WTC11 (cell line): ENCODE measurements around the gene CHD9. TPM values are rescaled to one million over a fixed set of nuclear protein-coding genes. Genes with fewer than 3 reads are reported as not detected.
A peak's percentile ranks its signal among the peaks of the same experiment; 100 is the strongest.

Experiments used
- E2F1 ChIP-seq: sonication (generic); formaldehyde crosslinking; IDR thresholded peaks from 2 replicates; pipeline ENCODE4 v1.8.0; 2022; ENCODE audit warnings: mild to moderate bottlenecking, missing genetic modification reagents
- ELF4 ChIP-seq: sonication (generic); formaldehyde crosslinking; IDR thresholded peaks from 2 replicates; pipeline ENCODE4 v1.8.1; 2022; ENCODE audit warnings: low read depth, mild to moderate bottlenecking, moderate library complexity, missing genetic modification reagents
- ETV6 ChIP-seq: sonication (generic); formaldehyde crosslinking; IDR thresholded peaks from 2 replicates; pipeline ENCODE4 v1.8.1; 2022; ENCODE audit warnings: mild to moderate bottlenecking, missing genetic modification reagents
- FOXJ3 ChIP-seq: sonication (generic); formaldehyde crosslinking; IDR thresholded peaks from 2 replicates; pipeline ENCODE4 v1.9.0; 2021; ENCODE audit warnings: missing genetic modification reagents, mild to moderate bottlenecking, borderline replicate concordance
- GRHL2 ChIP-seq: fragments of 250-450 bp; sonication (Bioruptor Pico); IDR thresholded peaks from 2 replicates; pipeline ENCODE4 v1.8.0; 2022; ENCODE audit warnings: mild to moderate bottlenecking, moderate library complexity; ENCODE audit not compliant: insufficient replicate concordance, severe bottlenecking
- GTF2I ChIP-seq: fragments of 250-450 bp; sonication (Bioruptor Pico); conservative IDR thresholded peaks from 2 replicates; pipeline ENCODE4 v1.4.0; 2021; ENCODE audit warnings: mild to moderate bottlenecking
- OVOL2 ChIP-seq: fragments of 250-450 bp; sonication (Bioruptor Pico); IDR thresholded peaks from 2 replicates; pipeline ENCODE4 v1.9.0; 2021; ENCODE audit warnings: mild to moderate bottlenecking, borderline replicate concordance
- RELA ChIP-seq: sonication (generic); formaldehyde crosslinking; IDR thresholded peaks from 2 replicates; pipeline ENCODE4 v1.8.1; 2022; ENCODE audit warnings: missing genetic modification reagents, mild to moderate bottlenecking, borderline replicate concordance
- SMAD4 ChIP-seq: sonication (generic); formaldehyde crosslinking; IDR thresholded peaks from 2 replicates; pipeline ENCODE4 v1.8.0; 2022; ENCODE audit warnings: mild to moderate bottlenecking, missing genetic modification reagents
- TCF7 ChIP-seq: sonication (generic); formaldehyde crosslinking; IDR thresholded peaks from 2 replicates; pipeline ENCODE4 v1.8.0; 2022; ENCODE audit warnings: mild to moderate bottlenecking, low read depth, missing genetic modification reagents, moderate library complexity
- TP53 ChIP-seq: sonication (generic); formaldehyde crosslinking; IDR thresholded peaks from 2 replicates; pipeline ENCODE4 v1.8.1; 2023; ENCODE audit warnings: mild to moderate bottlenecking, missing genetic modification reagents
- USF2 ChIP-seq: sonication (generic); formaldehyde crosslinking; IDR thresholded peaks from 2 replicates; pipeline ENCODE4 v1.8.1; 2023; ENCODE audit warnings: mild to moderate bottlenecking, missing genetic modification reagents, moderate library complexity
- ZMAT4 ChIP-seq: fragments of 250-450 bp; sonication (Bioruptor Pico); IDR thresholded peaks from 2 replicates; pipeline ENCODE4 v1.9.0; 2021; ENCODE audit warnings: mild to moderate bottlenecking
- ZNF121 ChIP-seq: sonication (generic); formaldehyde crosslinking; IDR thresholded peaks from 2 replicates; pipeline ENCODE4 v1.8.0; 2023; ENCODE audit warnings: missing genetic modification reagents
- ZNF396 ChIP-seq: fragments of 250-450 bp; sonication (Bioruptor Pico); IDR thresholded peaks from 2 replicates; pipeline ENCODE4 v1.8.0; 2021; ENCODE audit warnings: mild to moderate bottlenecking, moderate library complexity, borderline replicate concordance
- ZNF423 ChIP-seq: fragments of 250-450 bp; sonication (Bioruptor Pico); IDR thresholded peaks from 2 replicates; pipeline ENCODE4 v2.1.2; 2022; ENCODE audit warnings: mild to moderate bottlenecking, moderate library complexity
- ZNF425 ChIP-seq: fragments of 250-450 bp; sonication (Bioruptor Pico); conservative IDR thresholded peaks from 2 replicates; pipeline ENCODE4 v1.9.0; 2021; ENCODE audit warnings: mild to moderate bottlenecking
- ZNF671 ChIP-seq: fragments of 250-450 bp; sonication (Bioruptor Pico); IDR thresholded peaks from 2 replicates; pipeline ENCODE4 v1.8.0; 2021; ENCODE audit warnings: mild to moderate bottlenecking
- total RNA-seq: library from RNA; stranded (reverse); gene quantifications from 3 replicates; pipeline ENCODE4 v1.2.3, GENCODE V29; 2021
- TF ChIP-seq, protein P1 (sequence below): sonication (generic); formaldehyde crosslinking; IDR thresholded peaks from 2 replicates; pipeline ENCODE4 v1.8.0; 2022; ENCODE audit warnings: missing genetic modification reagents
- TF ChIP-seq, protein P2 (sequence below): fragments of 250-450 bp; sonication (Bioruptor Pico); IDR thresholded peaks from 2 replicates; pipeline ENCODE4 v2.1.2; 2022; ENCODE audit warnings: mild to moderate bottlenecking, moderate library complexity
- TF ChIP-seq, protein P3 (sequence below): sonication (generic); formaldehyde crosslinking; IDR thresholded peaks from 2 replicates; pipeline ENCODE4 v1.8.0; 2023; ENCODE audit warnings: missing genetic modification reagents, mild to moderate bottlenecking, borderline replicate concordance
- TF ChIP-seq, protein P4 (sequence below): sonication (generic); formaldehyde crosslinking; IDR thresholded peaks from 2 replicates; pipeline ENCODE4 v1.8.0; 2022; ENCODE audit warnings: mild to moderate bottlenecking, missing genetic modification reagents

The CHD9 gene
- total RNA-seq, 1 experiment from 2014 or later, result 31.3 TPM

DNA sequence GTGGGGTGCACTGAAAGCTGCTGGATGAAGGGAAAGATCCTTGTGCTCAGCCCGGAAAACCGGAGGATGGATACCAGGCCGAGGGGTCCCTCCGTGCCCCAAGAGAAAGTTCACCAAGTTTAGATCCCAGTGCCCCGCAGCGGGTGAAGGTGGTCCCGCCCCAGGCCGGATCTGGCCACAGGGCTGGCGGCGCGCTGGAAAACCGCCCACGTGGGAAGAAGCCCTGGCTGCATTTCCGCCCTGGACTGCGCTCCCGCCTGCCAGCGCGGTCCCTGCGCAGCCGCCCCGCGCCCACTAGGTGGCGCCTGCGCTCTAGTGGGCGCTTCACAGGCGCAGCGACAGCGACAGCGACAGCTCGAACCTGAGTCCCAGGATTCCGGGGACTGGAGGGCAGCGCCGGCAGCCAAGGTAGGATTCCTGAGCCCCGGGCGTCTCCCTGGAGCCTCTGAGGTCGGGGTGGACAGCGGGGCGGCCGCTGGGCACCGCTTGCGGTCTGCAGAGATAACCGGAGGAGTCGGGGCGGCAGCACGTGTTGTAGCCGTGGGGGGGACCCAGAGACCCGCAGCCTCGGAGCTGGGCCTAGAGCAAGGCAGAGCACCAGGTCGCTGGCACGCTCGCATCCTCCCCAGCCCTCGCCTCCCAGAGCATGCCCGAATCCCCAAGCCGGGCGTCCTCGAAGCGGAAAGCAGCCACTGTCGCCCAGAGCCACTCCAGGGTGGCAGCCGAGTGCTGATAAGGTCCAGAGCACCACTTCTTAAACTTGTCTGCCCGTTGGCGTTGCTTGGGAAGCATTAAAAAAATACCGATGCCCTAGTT lies at the start of gene CHD9 (continued):
- TF ChIP-seq ZMAT4 (CRISPR knock-in tag), result no peak
- peak; percentile 56; the same call in 1 of the 2 replicates for TF ChIP-seq ETV6 (CRISPR knock-in tag)
- peak; percentile 86 for TF ChIP-seq USF2 (CRISPR knock-in tag)
- TF ChIP-seq RELA, result peak; percentile 62
- TF ChIP-seq SMAD4, result no peak
- TF ChIP-seq ZNF396 (CRISPR knock-in tag), result no peak
- no peak for TF ChIP-seq GRHL2 (CRISPR knock-in tag)
- TF ChIP-seq ZNF423 (CRISPR knock-in tag), result no peak
- TF ChIP-seq TP53 (CRISPR knock-in tag), result peak; percentile 16; the same call in 1 of the 2 replicates
- no peak for TF ChIP-seq FOXJ3 (CRISPR knock-in tag)
- no peak for TF ChIP-seq GTF2I
- no peak for TF ChIP-seq ZNF671
- TF ChIP-seq ZNF425 (CRISPR knock-in tag), result no peak
- TF ChIP-seq TCF7 (CRISPR knock-in tag), result no peak
- TF ChIP-seq, protein P1, sequence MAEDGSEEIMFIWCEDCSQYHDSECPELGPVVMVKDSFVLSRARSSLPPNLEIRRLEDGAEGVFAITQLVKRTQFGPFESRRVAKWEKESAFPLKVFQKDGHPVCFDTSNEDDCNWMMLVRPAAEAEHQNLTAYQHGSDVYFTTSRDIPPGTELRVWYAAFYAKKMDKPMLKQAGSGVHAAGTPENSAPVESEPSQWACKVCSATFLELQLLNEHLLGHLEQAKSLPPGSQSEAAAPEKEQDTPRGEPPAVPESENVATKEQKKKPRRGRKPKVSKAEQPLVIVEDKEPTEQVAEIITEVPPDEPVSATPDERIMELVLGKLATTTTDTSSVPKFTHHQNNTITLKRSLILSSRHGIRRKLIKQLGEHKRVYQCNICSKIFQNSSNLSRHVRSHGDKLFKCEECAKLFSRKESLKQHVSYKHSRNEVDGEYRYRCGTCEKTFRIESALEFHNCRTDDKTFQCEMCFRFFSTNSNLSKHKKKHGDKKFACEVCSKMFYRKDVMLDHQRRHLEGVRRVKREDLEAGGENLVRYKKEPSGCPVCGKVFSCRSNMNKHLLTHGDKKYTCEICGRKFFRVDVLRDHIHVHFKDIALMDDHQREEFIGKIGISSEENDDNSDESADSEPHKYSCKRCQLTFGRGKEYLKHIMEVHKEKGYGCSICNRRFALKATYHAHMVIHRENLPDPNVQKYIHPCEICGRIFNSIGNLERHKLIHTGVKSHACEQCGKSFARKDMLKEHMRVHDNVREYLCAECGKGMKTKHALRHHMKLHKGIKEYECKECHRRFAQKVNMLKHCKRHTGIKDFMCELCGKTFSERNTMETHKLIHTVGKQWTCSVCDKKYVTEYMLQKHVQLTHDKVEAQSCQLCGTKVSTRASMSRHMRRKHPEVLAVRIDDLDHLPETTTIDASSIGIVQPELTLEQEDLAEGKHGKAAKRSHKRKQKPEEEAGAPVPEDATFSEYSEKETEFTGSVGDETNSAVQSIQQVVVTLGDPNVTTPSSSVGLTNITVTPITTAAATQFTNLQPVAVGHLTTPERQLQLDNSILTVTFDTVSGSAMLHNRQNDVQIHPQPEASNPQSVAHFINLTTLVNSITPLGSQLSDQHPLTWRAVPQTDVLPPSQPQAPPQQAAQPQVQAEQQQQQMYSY (CRISPR knock-in tag), result no peak
- TF ChIP-seq ZNF121, result no peak
- TF ChIP-seq E2F1 (CRISPR knock-in tag), result no peak
- TF ChIP-seq, protein P2, sequence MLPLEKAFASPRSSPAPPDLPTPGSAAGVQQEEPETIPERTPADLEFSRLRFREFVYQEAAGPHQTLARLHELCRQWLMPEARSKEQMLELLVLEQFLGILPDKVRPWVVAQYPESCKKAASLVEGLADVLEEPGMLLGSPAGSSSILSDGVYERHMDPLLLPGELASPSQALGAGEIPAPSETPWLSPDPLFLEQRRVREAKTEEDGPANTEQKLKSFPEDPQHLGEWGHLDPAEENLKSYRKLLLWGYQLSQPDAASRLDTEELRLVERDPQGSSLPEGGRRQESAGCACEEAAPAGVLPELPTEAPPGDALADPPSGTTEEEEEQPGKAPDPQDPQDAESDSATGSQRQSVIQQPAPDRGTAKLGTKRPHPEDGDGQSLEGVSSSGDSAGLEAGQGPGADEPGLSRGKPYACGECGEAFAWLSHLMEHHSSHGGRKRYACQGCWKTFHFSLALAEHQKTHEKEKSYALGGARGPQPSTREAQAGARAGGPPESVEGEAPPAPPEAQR (CRISPR knock-in tag), result no peak
- TF ChIP-seq, protein P3, sequence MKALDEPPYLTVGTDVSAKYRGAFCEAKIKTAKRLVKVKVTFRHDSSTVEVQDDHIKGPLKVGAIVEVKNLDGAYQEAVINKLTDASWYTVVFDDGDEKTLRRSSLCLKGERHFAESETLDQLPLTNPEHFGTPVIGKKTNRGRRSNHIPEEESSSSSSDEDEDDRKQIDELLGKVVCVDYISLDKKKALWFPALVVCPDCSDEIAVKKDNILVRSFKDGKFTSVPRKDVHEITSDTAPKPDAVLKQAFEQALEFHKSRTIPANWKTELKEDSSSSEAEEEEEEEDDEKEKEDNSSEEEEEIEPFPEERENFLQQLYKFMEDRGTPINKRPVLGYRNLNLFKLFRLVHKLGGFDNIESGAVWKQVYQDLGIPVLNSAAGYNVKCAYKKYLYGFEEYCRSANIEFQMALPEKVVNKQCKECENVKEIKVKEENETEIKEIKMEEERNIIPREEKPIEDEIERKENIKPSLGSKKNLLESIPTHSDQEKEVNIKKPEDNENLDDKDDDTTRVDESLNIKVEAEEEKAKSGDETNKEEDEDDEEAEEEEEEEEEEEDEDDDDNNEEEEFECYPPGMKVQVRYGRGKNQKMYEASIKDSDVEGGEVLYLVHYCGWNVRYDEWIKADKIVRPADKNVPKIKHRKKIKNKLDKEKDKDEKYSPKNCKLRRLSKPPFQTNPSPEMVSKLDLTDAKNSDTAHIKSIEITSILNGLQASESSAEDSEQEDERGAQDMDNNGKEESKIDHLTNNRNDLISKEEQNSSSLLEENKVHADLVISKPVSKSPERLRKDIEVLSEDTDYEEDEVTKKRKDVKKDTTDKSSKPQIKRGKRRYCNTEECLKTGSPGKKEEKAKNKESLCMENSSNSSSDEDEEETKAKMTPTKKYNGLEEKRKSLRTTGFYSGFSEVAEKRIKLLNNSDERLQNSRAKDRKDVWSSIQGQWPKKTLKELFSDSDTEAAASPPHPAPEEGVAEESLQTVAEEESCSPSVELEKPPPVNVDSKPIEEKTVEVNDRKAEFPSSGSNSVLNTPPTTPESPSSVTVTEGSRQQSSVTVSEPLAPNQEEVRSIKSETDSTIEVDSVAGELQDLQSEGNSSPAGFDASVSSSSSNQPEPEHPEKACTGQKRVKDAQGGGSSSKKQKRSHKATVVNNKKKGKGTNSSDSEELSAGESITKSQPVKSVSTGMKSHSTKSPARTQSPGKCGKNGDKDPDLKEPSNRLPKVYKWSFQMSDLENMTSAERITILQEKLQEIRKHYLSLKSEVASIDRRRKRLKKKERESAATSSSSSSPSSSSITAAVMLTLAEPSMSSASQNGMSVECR, result no peak; the same call in 1 of the 2 replicates
- no peak for TF ChIP-seq OVOL2 (CRISPR knock-in tag)
- TF ChIP-seq, protein P4, sequence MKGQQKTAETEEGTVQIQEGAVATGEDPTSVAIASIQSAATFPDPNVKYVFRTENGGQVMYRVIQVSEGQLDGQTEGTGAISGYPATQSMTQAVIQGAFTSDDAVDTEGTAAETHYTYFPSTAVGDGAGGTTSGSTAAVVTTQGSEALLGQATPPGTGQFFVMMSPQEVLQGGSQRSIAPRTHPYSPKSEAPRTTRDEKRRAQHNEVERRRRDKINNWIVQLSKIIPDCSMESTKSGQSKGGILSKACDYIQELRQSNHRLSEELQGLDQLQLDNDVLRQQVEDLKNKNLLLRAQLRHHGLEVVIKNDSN (CRISPR knock-in tag), result peak; percentile 87
- TF ChIP-seq ELF4 (CRISPR knock-in tag), result 0 out of 2 replicates have a peak, but pooled peaks have one; percentile 39
